ENCODE data around the gene ABCA7. TPM values are rescaled to one million over a fixed set of nuclear protein-coding genes. Genes with fewer than 3 reads are reported as not detected.

ABCA7 gene
- total and polyA plus RNA-seq, 2 of the 13 experiments (the other 11 are each of a cell fraction or from before 2014, with no cell fraction given), result 4.4 to 32.4 TPM

- TF ChIP-seq LBX2 (CRISPR knock-in tag; IDR thresholded peaks at IDR 0.05; ENCODE audit: borderline replicate concordance) (no peak), RFX3 (CRISPR knock-in tag; IDR thresholded peaks at IDR 0.05) (no peak), ZNF580 (CRISPR knock-in tag; IDR thresholded peaks at IDR 0.05; ENCODE audit: borderline replicate concordance, low read depth) (no peak), ZMAT3 (CRISPR knock-in tag; conservative IDR thresholded peaks at IDR 0.05) (no peak; the same call in 1 of the 2 replicates), ZNF567 (CRISPR knock-in tag; IDR thresholded peaks at IDR 0.05; ENCODE audit: borderline replicate concordance) (peak; percentile 83), ZNF883 (CRISPR knock-in tag; IDR thresholded peaks at IDR 0.05; ENCODE audit: not compliant biosample characterization) (peak; percentile 50), ZBTB39 (CRISPR knock-in tag; IDR thresholded peaks at IDR 0.05) (peak; percentile 71; the same call in 1 of the 2 replicates), ZNF460 (CRISPR knock-in tag; IDR thresholded peaks at IDR 0.05; ENCODE audit: borderline replicate concordance) (no peak; the same call in 1 of the 2 replicates), ZNF292 (CRISPR knock-in tag; IDR thresholded peaks at IDR 0.05; ENCODE audit: borderline replicate concordance, low read depth) (no peak; the same call in 1 of the 2 replicates), ZSCAN31 (CRISPR knock-in tag; IDR thresholded peaks at IDR 0.05; ENCODE audit: low read depth) (peak; percentile 80; the same call in 1 of the 2 replicates), SMAD1 (CRISPR knock-in tag; IDR thresholded peaks at IDR 0.05; ENCODE audit: borderline replicate concordance, low read depth) (0 out of 2 replicates have a peak, but pooled peaks have one; percentile 52), PPARG (CRISPR knock-in tag; conservative IDR thresholded peaks at IDR 0.05) (peak; percentile 80), ARNTL (CRISPR knock-in tag; IDR thresholded peaks at IDR 0.05) (no peak), ZFYVE20 (CRISPR knock-in tag; IDR thresholded peaks at IDR 0.05; ENCODE audit: borderline replicate concordance, low read depth) (no peak), YY1 (IDR thresholded peaks at IDR 0.05; ENCODE audit: insufficient read depth, insufficient replicate concordance, low read depth, low read length) (peak; percentile 77), ZNF124 (CRISPR knock-in tag; IDR thresholded peaks at IDR 0.05) (peak; percentile 28; the same call in 1 of the 2 replicates), ZNF510 (CRISPR knock-in tag; IDR thresholded peaks at IDR 0.05; ENCODE audit: low read depth) (0 out of 2 replicates have a peak, but pooled peaks have one; percentile 26), ZC3H13 (CRISPR knock-in tag; IDR thresholded peaks at IDR 0.05) (no peak), SMAD9 (CRISPR knock-in tag; IDR thresholded peaks at IDR 0.05) (no peak), E2F5 (CRISPR knock-in tag; conservative IDR thresholded peaks at IDR 0.05) (no peak), SIN3B (IDR thresholded peaks at IDR 0.05; ENCODE audit: low read length) (no peak), GATAD1 (CRISPR knock-in tag; IDR thresholded peaks at IDR 0.05) (peak; percentile 62; the same call in 1 of the 2 replicates), ZBTB14 (CRISPR knock-in tag; IDR thresholded peaks at IDR 0.05) (no peak)
These were observed 73.4 kb downstream of the ABCA7 start (continued) for GRCh38 chr19:1113030-1113985.

Measured in HepG2 (cell line).